GM21825 (cell line): ENCODE results near the gene SEPTIN8.

Source experiments
- ATAC-seq: cut with Tn5 transposase; IDR thresholded peaks from one replicate; pipeline ENCODE4 v1.9.1; 2021; ENCODE audit warnings: mild to moderate bottlenecking, moderate library complexity; ENCODE audit not compliant: unreplicated experiment

The SEPTIN8 gene

GRCh38 chr5:132766020-132766805 is 10.8 kb downstream of the SEPTIN8 start:
- no peak for ATAC-seq

GRCh38 chr5:132765311-132766019 is 11.6 kb downstream of the SEPTIN8 start:
- ATAC-seq: no peak

GRCh38 chr5:132764671-132765238 is 12.3 kb downstream of the SEPTIN8 start:
- no peak for ATAC-seq

GRCh38 chr5:132764051-132764450 is 13.0 kb downstream of the SEPTIN8 start:
- ATAC-seq: no peak

- no peak for ATAC-seq
Observed at GRCh38 chr5:132763181-132764036, 13.6 kb downstream of the SEPTIN8 start.

GRCh38 chr5:132762246-132763000 is 14.6 kb downstream of the SEPTIN8 start:
- ATAC-seq: no peak

- no peak for ATAC-seq
Observed at GRCh38 chr5:132761321-132762240, 15.5 kb downstream of the SEPTIN8 start.

- ATAC-seq: no peak
Observed at GRCh38 chr5:132760601-132761317, 16.3 kb downstream of the SEPTIN8 start.

- ATAC-seq: no peak
Observed at GRCh38 chr5:132760049-132760420, 17.0 kb downstream of the SEPTIN8 start.

- no peak for ATAC-seq
Observed at GRCh38 chr5:132759114-132760048, 17.7 kb downstream of the SEPTIN8 start.

GRCh38 chr5:132758451-132758850 is 18.6 kb downstream of the SEPTIN8 start:
- ATAC-seq: no peak

- ATAC-seq: no peak
Observed at GRCh38 chr5:132756542-132756941, 20.5 kb downstream of the SEPTIN8 start.

- ATAC-seq: no peak
Observed at GRCh38 chr5:132754947-132755346, 22.1 kb downstream of the SEPTIN8 start.

GRCh38 chr5:132754111-132754510 is 22.9 kb downstream of the SEPTIN8 start:
- no peak for ATAC-seq

GRCh38 chr5:132753135-132753987 is 23.7 kb downstream of the SEPTIN8 start:
- ATAC-seq: no peak

- no peak for ATAC-seq
Observed at GRCh38 chr5:132752581-132753125, 24.4 kb downstream of the SEPTIN8 start.
